Fibroblast of pulmonary artery (primary cell): ENCODE results near the gene CEP85.

Experiments
- DNase-seq: peaks from one replicate; pipeline ENCODE4 v3.0.0-alpha.2; 2010; ENCODE audit warnings: low read depth
- H3K4me3 ChIP-seq: replicated peaks from 2 replicates; pipeline ENCODE4 v1.5.1; 2011; ENCODE audit warnings: low read depth, mild to moderate bottlenecking, control low read depth, low read length, moderate library complexity
- CTCF ChIP-seq: IDR thresholded peaks from 2 replicates; pipeline ENCODE4 v1.5.1; 2011; ENCODE audit warnings: mild to moderate bottlenecking, control low read depth, low read length, inconsistent platforms; ENCODE audit errors: missing control alignments

CEP85 gene

DNA sequence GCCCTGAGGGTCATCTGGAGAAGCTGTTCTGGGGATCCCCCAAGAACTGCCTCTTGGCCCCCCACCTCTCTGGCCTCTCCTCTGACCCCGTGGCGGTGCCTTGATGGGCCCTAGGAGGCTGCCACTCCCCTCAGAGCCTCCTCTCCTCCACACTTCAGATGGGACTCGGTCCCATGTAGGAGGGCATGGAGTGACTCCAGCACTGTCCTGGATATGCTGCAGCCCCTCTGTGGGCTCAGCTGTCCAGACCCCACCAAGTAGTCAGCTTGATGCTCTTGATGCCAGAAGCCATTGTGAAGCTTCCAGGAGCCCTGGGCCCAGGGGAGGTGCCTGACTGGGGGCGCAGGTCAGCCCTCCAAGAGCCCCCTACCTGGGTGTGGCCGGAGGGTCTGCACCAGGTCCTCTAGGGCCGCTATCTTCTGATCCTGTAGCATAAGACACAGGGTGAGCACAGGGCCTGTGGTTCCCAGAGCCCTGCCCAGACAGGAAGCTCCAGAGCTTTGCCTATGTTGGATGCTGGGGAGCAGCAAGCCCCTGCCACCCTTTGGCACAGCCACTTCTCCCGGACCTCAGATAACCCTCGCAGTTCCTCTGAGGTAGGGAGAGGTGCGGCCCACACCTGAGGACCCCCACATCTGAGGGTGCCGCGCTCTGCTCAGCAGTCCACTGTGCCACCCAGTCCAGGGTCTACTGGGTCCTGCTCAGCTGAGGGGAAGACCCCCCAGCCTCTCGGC lies 63.2 kb downstream of the CEP85 start:
- DNase-seq: no peak
- TF ChIP-seq CTCF: no peak

DNA sequence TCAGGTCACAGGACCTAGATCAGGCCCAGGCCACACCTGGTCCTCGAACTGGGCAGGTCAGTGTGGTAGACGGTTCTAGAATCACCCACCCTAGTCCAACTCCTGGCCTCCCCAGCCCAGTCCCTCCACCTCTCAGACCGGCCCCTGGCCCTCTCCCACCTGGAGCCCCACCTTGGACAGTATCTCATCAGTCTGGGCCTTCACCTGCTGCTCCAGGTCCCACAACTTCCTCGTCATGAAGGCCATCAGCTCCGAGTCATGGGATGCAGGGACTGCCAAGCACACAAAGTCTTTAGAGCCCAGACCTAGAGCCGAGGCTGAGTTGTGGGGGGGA lies 63.8 kb downstream of the CEP85 start:
- DNase-seq: no peak
- TF ChIP-seq CTCF: no peak
- no peak overlapping the region for H3K4me3 ChIP-seq

More for the DNA sequence above, 63.2 kb downstream of the CEP85 start:
- no peak overlapping the region for H3K4me3 ChIP-seq

GRCh38 chr1:26300578-26301275 lies 66.7 kb downstream of the CEP85 start:
- DNase-seq: no peak
- TF ChIP-seq CTCF: no peak
- H3K4me3 ChIP-seq: no peak overlapping the region

DNA sequence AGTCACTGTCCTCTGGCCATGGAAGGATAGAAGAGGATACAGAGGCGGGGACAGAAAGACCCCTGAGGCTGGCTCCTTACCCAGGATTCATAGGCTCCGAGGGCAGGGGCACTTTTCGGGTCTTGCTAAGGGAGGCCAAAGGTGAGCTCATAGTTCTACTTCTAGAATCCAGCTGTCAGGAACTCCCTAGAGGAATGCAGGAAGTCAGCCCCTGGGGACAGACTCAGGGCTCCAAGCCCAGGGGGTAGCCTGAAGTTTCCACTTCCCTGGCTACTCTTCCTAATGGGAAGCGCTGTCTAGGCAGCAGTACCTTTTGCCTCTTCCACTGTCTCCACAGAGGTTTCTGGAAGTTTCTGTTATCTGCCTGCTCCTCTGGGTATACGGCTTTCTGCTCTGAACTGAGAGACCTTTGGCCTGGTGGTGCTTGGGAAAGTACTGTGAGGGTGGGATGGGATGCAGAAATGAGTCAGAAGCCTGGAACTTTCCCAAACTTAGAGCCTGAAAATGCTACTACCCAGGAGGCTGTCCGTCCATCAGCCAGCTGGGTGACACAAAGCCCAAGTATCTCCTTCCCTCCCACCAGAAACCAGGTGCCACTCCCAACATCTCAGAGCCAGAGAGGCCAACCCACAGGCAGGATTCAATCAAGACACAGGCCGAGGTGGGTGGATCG lies 68.9 kb downstream of the CEP85 start:
- no peak overlapping the region for H3K4me3 ChIP-seq
- DNase-seq: peak; percentile 74
- no peak for TF ChIP-seq CTCF

DNA sequence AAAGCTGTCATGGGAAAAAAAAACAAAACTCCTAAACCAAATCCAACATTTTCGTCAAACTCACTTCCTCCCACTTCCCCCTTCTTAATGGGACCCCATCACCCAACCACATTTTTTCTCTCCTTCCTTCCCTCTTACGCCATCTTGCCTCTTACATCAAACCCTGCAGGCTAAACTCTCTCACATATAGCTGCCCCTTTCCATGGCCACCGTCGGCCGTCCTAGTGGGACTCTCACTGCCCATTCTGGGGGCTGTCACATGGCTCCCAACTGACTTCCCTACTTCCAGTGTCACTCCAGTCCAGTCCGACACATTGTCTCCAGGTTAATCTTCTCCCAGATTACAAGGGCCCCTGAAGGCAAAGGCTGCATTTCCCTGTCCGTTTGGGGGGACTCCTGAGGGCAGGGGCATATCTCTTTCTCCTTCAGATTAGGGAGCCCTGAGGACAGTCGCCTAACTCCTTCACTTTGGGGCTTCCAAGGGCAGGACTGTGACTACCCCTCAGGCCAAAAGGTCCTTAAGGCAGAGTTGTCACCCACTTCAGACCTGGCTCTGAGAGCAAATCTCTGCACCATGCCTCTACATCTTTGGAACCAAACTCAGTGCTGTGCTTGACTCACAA lies 71.8 kb downstream of the CEP85 start:
- TF ChIP-seq CTCF: no peak
- peak overlapping the region; percentile 88 for H3K4me3 ChIP-seq
- DNase-seq: no peak

DNA sequence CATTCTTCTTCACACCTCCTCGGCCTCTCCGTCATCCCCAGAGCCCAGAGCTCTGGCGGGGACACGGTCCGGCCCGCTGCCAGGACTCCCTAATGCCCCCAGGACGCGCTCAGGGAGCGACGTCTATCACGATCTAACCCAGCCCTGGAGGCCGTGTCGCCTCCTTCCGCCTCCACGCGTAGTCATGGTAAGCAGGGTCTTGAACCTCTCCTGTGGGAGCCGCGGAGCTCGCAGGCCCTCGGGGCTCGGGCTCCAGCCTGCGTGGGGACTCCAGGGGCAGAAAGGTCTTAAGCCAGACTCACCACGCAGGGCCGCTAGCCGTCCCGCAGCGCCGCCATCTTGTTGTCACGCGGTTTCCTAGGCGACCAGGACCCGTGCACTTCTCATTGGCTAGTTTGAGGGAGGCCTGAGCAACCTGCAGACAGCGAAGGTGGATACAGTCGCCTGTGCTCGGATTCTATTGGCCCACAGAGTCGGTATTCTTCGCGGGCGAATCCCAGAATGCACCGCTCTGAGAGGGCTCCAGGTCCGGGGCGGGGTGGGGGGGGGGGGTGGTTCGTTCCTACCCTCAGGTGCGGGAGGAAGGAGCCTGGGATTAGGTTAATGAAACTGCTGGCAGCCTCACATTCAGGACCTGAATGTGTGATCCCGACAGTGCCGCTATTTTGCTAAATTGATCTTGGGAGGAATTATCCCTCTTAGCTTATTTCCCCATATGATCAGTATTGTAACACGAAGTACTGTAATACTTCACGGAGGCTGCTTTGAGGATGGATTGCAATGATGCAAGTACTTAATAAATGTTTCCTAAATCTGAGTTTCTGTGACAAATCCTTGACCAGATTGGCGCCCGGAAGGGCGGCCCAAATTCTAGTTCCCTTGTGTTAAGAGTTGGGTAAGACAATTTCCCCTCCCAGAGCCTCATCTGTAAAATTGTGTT lies 72.6 kb downstream of the CEP85 start, which contains the start of gene UBXN11:
Gene UBXN11 (minus strand): TSS at position 347 of the 940 bp plus-strand sequence. CDS start 3,753 bp downstream, outside the sequence.
- H3K4me3 ChIP-seq: peak within 1 kb of the TSS; percentile 88
- peak; percentile 95 for DNase-seq
- TF ChIP-seq CTCF: no peak
